KMS-11 (cell line): ENCODE results near the gene CALR.
"Not testable (repeated sequence)": the region's sequence is repeated elsewhere in the genome, so short reads cannot be mapped to it uniquely, and the experiment has no call there.

Experiments
- H2AFZ ChIP-seq: fragments of 200-600 bp; sonication (generic); 2 replicates; pipeline ENCODE4 v1.6.1; 2016; ENCODE audit warnings: antibody characterized with exemption, mixed run types, low read depth
- H3K27ac ChIP-seq: fragments of 200-600 bp; sonication (generic); 2 replicates; pipeline ENCODE4 v1.6.1; 2016; ENCODE audit warnings: mild to moderate bottlenecking, mixed run types
- H3K27me3 ChIP-seq: fragments of 200-600 bp; sonication (generic); 2 replicates; pipeline ENCODE4 v1.6.1; 2017; ENCODE audit warnings: mild to moderate bottlenecking, low read depth, mixed run types, moderate library complexity; ENCODE audit not compliant: insufficient read depth
- H3K36me3 ChIP-seq: fragments of 200-600 bp; sonication (generic); 2 replicates; pipeline ENCODE4 v1.6.1; 2017; ENCODE audit warnings: mild to moderate bottlenecking, mixed run types; ENCODE audit not compliant: insufficient read depth
- H3K4me1 ChIP-seq: fragments of 200-600 bp; sonication (generic); 2 replicates; pipeline ENCODE4 v1.6.1; 2016; ENCODE audit warnings: mild to moderate bottlenecking, low read depth, mixed run types; ENCODE audit not compliant: poor library complexity, severe bottlenecking
- H3K4me2 ChIP-seq: fragments of 200-600 bp; sonication (generic); 2 replicates; pipeline ENCODE4 v1.7.0; 2016; ENCODE audit warnings: mild to moderate bottlenecking, mixed run types
- H3K4me3 ChIP-seq: fragments of 200-600 bp; sonication (generic); IDR thresholded peaks from 2 replicates; pipeline ENCODE4 v1.6.1; 2017; ENCODE audit warnings: low read depth, low read length, mixed read lengths; ENCODE audit not compliant: insufficient read depth
- H3K79me2 ChIP-seq: fragments of 200-600 bp; sonication (generic); 2 replicates; pipeline ENCODE4 v1.6.1; 2016; ENCODE audit warnings: low read depth, mixed run types; ENCODE audit not compliant: insufficient read depth
- H3K9ac ChIP-seq: fragments of 200-600 bp; sonication (generic); 2 replicates; pipeline ENCODE4 v1.6.1; 2016; ENCODE audit warnings: mild to moderate bottlenecking, mixed run types
- H4K20me1 ChIP-seq: fragments of 200-600 bp; sonication (generic); 2 replicates; pipeline ENCODE4 v1.6.1; 2016; ENCODE audit warnings: mild to moderate bottlenecking, mixed run types; ENCODE audit not compliant: insufficient read depth
- CTCF ChIP-seq: fragments of 200-600 bp; sonication (generic); conservative IDR thresholded peaks from 2 replicates; pipeline ENCODE4 v1.6.1; 2017; ENCODE audit warnings: low read depth, mild to moderate bottlenecking, antibody characterized with exemption, low read length, moderate library complexity, mixed read lengths

Gene CALR

GRCh38 chr19:12949363-12950283, 11.2 kb downstream of the CALR start:
- no peak for TF ChIP-seq CTCF
- no peak overlapping the region for H3K9ac ChIP-seq
- H3K27me3 ChIP-seq, result no peaks in the 10 kb centered on the region
- H4K20me1 ChIP-seq, result no peaks in the 10 kb centered on the region
- no peak overlapping the region for H2AFZ ChIP-seq
- H3K4me3 ChIP-seq, result no peak overlapping the region
- peaks cover 22% of the 10 kb centered on the region for H3K4me1 ChIP-seq
- no peak overlapping the region for H3K4me2 ChIP-seq
- H3K79me2 ChIP-seq, result peaks cover 20% of the 10 kb centered on the region
- H3K27ac ChIP-seq, result no peak overlapping the region
- H3K36me3 ChIP-seq, result 0 out of 2 replicates have a peak, but pooled peaks cover 5% of the 10 kb centered on the region

- peaks cover 12% of the 10 kb centered on the region for H3K4me1 ChIP-seq
Measured at GRCh38 chr19:12952050-12952449, 13.6 kb downstream of the CALR start.

GRCh38 chr19:12952488-12953137, 14.2 kb downstream of the CALR start:
- TF ChIP-seq CTCF, result no peak
- H3K9ac ChIP-seq, result no peak overlapping the region
- H2AFZ ChIP-seq, result no peak overlapping the region
- no peak overlapping the region for H3K4me3 ChIP-seq
- no peaks in the 10 kb centered on the region for H3K27me3 ChIP-seq
- peaks cover 6% of the 10 kb centered on the region for H3K4me1 ChIP-seq
- H3K79me2 ChIP-seq, result peaks cover 3% of the 10 kb centered on the region
- no peak overlapping the region for H3K4me2 ChIP-seq
- H3K27ac ChIP-seq, result no peak overlapping the region
- H4K20me1 ChIP-seq, result no peaks in the 10 kb centered on the region
- 0 out of 2 replicates have a peak, but pooled peaks cover 5% of the 10 kb centered on the region for H3K36me3 ChIP-seq

More at GRCh38 chr19:12952050-12952449, 13.6 kb downstream of the CALR start:
- H3K4me2 ChIP-seq, H3K4me3 ChIP-seq, H4K20me1 ChIP-seq, H3K9ac ChIP-seq, H2AFZ ChIP-seq, H3K27me3 ChIP-seq, H3K36me3 ChIP-seq, H3K27ac ChIP-seq, H3K79me2 ChIP-seq: not testable (repeated sequence)

GRCh38 chr19:12953138-12953798, 14.9 kb downstream of the CALR start:
- no peak overlapping the region for H3K4me3 ChIP-seq
- no peak overlapping the region for H3K9ac ChIP-seq
- H2AFZ ChIP-seq, result no peak overlapping the region
- H3K79me2 ChIP-seq, result no peaks in the 10 kb centered on the region
- H3K27me3 ChIP-seq, result no peaks in the 10 kb centered on the region
- peaks cover 4% of the 10 kb centered on the region for H3K4me1 ChIP-seq
- no peak overlapping the region for H3K4me2 ChIP-seq
- TF ChIP-seq CTCF, result no peak
- no peak overlapping the region for H3K27ac ChIP-seq
- H3K36me3 ChIP-seq, result 0 out of 2 replicates have a peak, but pooled peaks cover 5% of the 10 kb centered on the region
- H4K20me1 ChIP-seq, result no peaks in the 10 kb centered on the region
